Thyroid gland (tissue), 4 donors: ENCODE data around the gene DCLRE1A. TPM values are rescaled to one million over a fixed set of nuclear protein-coding genes. Genes with fewer than 3 reads are reported as not detected.

Experiments used
- DNase-seq, 2 donors: peaks; one replicate each; pipeline ENCODE4 v3.0.0-alpha.2; 2019
- H3K27ac ChIP-seq, 3 donors: fragments of 200-600 bp; sonication (generic); 1 replicate in 2 of 3; 2 replicates in 1 of 3; pipeline ENCODE4 v1.5.1; 2016 to 2019; ENCODE audit warnings: mild to moderate bottlenecking in 1 of 3, moderate library complexity in 1 of 3
- H3K27me3 ChIP-seq: fragments of 200-600 bp; sonication (generic); one replicate; pipeline ENCODE4 v1.5.1; 2019
- H3K36me3 ChIP-seq, 2 donors: fragments of 200-600 bp; sonication (generic); one replicate each; pipeline ENCODE4 v1.5.1; 2016 to 2019
- H3K4me1 ChIP-seq, 2 donors: fragments of 200-600 bp; sonication (generic); one replicate each; pipeline ENCODE4 v1.5.1; 2017 to 2019
- H3K4me3 ChIP-seq, 3 donors: fragments of 200-600 bp; sonication (generic); replicated peaks in 1 of 3; 1 replicate in 2 of 3; 2 replicates in 1 of 3; pipeline ENCODE4 v1.5.1; 2016; ENCODE audit warnings: mild to moderate bottlenecking in 1 of 3
- H3K9me3 ChIP-seq: fragments of 200-600 bp; sonication (generic); one replicate; pipeline ENCODE4 v1.5.1; 2017
- POLR2A ChIP-seq, 2 donors: fragments of 450-650 bp; IDR thresholded peaks; one replicate each; pipeline ENCODE4 v1.6.1; 2017; ENCODE audit warnings: antibody characterized with exemption in 2 of 2, mild to moderate bottlenecking in 2 of 2, moderate library complexity in 1 of 2
- WGBS, 2 donors: methylation state at CpG; one replicate each; pipeline ENCODE4 v1.1.5; 2017; 5-methylcytosine and 5-hydroxymethylcytosine counted together
- intact Hi-C: fragments of 100-400 bp; cut with DNase I; formaldehyde crosslinking; loops from one replicate; pipeline ENCODE4 v1.15.1; 2023
- total RNA-seq, 4 donors: library from RNA; depleted of rRNA; stranded (reverse); fragments of >200 nt; gene quantifications; one replicate each; pipeline ENCODE4 v1.2.3, GENCODE V29; 2016
- TF ChIP-seq, protein P1 (sequence below), 6 experiments: fragments of 200-600 bp in 3 of 6; fragments of 450-650 bp in 3 of 6; sonication (generic) in 3 of 6; IDR thresholded peaks; one replicate each; pipeline ENCODE4 v1.5.1; 2016 to 2019; ENCODE audit warnings: antibody characterized with exemption in 6 of 6, mild to moderate bottlenecking in 2 of 6, inconsistent platforms in 1 of 6, moderate library complexity in 1 of 6

The DCLRE1A gene
- total RNA-seq, 4 donors from 2014 or later = 5.8 to 9.0 (median 6.8) TPM

DNA sequence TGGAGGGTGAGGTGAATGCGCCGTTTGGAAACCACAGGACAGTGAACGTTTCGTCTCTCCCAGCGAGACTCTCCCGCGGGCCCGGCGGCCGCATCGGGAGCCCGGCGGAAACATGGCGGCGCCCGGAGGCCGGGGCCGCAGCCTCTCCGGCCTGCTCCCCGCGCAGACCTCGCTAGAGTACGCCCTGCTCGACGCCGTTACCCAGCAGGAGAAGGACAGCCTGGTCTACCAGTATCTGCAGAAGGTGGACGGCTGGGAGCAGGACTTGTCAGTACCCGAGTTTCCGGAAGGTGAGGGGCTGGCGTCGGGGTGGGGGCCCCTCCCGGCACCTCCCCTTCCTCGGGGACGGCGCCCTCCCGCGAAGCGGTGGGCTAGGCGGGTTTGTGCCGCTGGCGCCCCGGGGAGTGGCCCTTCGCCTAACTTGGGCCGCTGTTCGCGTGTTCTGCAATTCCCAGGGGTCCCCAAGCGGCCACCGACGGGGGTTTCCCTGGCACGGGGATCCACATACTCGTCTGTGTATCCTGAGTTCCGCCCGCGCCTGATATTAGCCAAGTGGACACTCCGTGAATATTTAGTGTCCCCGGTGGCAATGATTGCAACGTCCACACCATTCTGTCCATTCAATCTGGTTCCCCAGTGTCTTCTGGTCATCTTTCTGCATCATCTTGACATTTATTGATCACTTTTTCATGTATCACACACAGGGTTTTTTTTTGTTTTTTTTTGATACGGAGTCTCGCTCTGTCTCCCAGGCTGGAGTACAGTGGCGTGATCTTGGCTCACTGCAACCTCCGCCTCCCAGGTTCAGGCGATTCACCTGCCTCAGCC is 1.1 kb upstream of the DCLRE1A start:
- peaks cover 0 to 7% of the 10 kb centered on the region in 2 donors for H3K36me3 ChIP-seq
- peak overlapping the region; percentile 86 to 94 (median 91) for H3K27ac ChIP-seq
- WGBS, 2 donors = 1% methylated on average over 37 to 55 of the region's 62 CpGs
- H3K9me3 ChIP-seq = no peaks in the 10 kb centered on the region
- TF ChIP-seq POLR2A (IDR thresholded peaks at IDR 0.05) = peak in 1 of 2 donors; percentile 25
- TF ChIP-seq, protein P1, sequence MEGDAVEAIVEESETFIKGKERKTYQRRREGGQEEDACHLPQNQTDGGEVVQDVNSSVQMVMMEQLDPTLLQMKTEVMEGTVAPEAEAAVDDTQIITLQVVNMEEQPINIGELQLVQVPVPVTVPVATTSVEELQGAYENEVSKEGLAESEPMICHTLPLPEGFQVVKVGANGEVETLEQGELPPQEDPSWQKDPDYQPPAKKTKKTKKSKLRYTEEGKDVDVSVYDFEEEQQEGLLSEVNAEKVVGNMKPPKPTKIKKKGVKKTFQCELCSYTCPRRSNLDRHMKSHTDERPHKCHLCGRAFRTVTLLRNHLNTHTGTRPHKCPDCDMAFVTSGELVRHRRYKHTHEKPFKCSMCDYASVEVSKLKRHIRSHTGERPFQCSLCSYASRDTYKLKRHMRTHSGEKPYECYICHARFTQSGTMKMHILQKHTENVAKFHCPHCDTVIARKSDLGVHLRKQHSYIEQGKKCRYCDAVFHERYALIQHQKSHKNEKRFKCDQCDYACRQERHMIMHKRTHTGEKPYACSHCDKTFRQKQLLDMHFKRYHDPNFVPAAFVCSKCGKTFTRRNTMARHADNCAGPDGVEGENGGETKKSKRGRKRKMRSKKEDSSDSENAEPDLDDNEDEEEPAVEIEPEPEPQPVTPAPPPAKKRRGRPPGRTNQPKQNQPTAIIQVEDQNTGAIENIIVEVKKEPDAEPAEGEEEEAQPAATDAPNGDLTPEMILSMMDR (IDR thresholded peaks at IDR 0.05) = peak in 3 of 6 experiments; percentile 6 to 12 (median 10)
- H3K4me1 ChIP-seq = peaks cover 17 to 22% of the 10 kb centered on the region in 2 donors
- peak overlapping the region; percentile 73 to 95 (median 88) for H3K4me3 ChIP-seq
- intact Hi-C loops = no loop called here
- DNase-seq = peak; percentile 61 to 64
- no peaks in the 10 kb centered on the region for H3K27me3 ChIP-seq

DNA sequence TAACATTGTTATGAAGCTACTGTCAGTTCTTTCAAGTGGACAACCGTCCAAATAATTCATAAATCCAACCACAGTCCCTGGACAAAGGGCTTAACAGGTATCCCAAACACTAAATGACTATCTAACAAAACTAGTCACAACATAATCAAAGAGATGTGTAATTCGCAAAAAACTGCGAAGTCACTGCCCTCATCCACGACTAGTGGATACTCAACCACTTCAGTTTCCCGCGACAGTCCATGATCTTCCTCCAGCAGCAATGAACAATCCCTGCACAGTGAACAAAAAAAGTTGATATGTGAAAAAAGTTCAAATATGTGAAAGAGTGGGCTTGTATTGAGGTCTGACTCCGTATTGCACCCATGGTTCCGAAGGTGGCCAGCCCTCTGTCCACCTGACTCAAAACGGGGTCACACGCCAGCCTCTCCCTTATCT is 287 bp downstream of the DCLRE1A start:
- H3K4me3 ChIP-seq = peak overlapping the region; percentile 73 to 95 (median 88)
- DNase-seq = no peak
- H3K36me3 ChIP-seq = no peaks in the 10 kb centered on the region
- no peaks in the 10 kb centered on the region for H3K9me3 ChIP-seq
- intact Hi-C loops = no loop called here
- peak overlapping the region; percentile 86 to 94 (median 91) for H3K27ac ChIP-seq
- H3K27me3 ChIP-seq = no peaks in the 10 kb centered on the region
- TF ChIP-seq, protein P1 (IDR thresholded peaks at IDR 0.05) = no peak
- TF ChIP-seq POLR2A (IDR thresholded peaks at IDR 0.05) = no peak
- 16 to 20% methylated on average over 10 of the region's 10 CpGs for WGBS, 2 donors
- H3K4me1 ChIP-seq = peaks cover 17 to 22% of the 10 kb centered on the region in 2 donors

DNA sequence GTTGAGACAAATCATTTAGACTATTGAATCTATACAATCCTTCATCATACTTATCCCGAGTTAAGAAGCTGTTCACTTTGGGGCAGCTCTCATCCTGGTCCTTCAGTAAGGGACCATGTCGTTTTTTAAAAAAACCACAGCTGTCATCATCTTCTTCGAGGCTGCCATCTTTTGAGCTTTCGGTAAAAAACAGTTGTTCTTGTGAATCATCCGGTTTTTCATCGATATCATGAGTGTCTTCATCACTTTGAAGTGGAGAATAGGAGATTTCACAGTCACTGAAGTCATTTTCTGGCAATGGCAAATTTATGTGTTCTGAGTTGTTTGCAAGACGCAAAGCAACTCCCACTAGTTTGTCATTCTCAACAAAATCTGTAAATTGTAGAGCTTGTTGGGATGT is 3.9 kb downstream of the DCLRE1A start:
- peaks cover 0 to 3% of the 10 kb centered on the region in 2 donors for H3K36me3 ChIP-seq

DNA sequence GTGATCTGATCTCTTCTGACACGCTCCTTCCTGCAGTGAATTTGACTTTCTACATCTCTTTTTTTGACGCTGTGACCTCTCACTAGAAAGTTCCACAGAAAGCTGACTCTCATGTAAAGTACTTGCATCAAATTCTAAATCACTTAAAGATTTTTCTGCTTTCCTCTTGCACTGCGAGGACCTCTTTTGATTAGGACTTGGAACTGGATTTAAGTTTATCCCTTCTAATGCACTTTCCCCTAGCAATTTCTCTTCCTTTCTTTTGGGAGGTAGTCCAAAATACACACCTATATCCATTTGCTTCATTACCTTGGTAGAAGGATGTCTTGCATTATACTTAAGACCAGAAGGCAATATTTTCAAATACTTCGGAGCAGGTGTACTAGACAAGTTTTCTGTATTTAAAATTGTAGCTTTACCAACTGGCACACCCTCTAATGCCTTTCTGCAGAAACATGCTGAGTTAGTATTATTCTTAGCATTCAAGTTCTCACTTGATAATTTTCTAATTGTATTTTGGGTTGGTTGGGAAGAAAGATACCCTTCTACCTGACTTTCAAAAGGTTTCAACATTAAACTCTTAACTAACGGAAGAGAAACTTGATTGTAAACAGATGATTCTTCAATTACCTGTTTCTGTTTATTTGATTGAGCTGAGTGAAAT is 4.6 kb downstream of the DCLRE1A start:
- intact Hi-C loops = no loop called here
- DNase-seq = no peak
- Histone ChIP-seq H3K27me3 (no peaks in the 10 kb centered on the region), H3K9me3 (no peaks in the 10 kb centered on the region), H3K4me1 (peaks cover 8 to 12% of the 10 kb centered on the region in 2 donors), H3K36me3 (peaks cover 0 to 3% of the 10 kb centered on the region in 2 donors), H3K4me3 (no peak overlapping the region), H3K27ac (no peak overlapping the region)
- WGBS, 2 donors = 92 to 96% methylated on average over 5 of the region's 5 CpGs
- TF ChIP-seq, protein P1 (IDR thresholded peaks at IDR 0.05) = no peak
- TF ChIP-seq POLR2A (IDR thresholded peaks at IDR 0.05) = no peak

More for the DNA sequence above, 3.9 kb downstream of the DCLRE1A start:
- Histone ChIP-seq H3K9me3 (no peaks in the 10 kb centered on the region), H3K27me3 (no peaks in the 10 kb centered on the region), H3K27ac (no peak overlapping the region), H3K4me3 (no peak overlapping the region), H3K4me1 (peaks cover 8 to 12% of the 10 kb centered on the region in 2 donors)
- WGBS, 2 donors = 92 to 93% methylated on average over 7 of the region's 7 CpGs
- intact Hi-C loops = no loop called here
- TF ChIP-seq POLR2A (IDR thresholded peaks at IDR 0.05) = no peak
- TF ChIP-seq, protein P1 (IDR thresholded peaks at IDR 0.05) = no peak
- DNase-seq = no peak
